Activated CD4-positive, CD25-positive, alpha-beta regulatory T cell treated with anti-CD3 and anti-CD28 coated beads, Interleukin-2, amount 50 U/mL, for 24 hours (primary cell): ENCODE data around the gene CENPX.
A peak's percentile ranks its signal among the peaks of the same experiment; 100 is the strongest.

ENCODE experiments used
- ATAC-seq, 2 donors: fragments of 150-1000 bp; cut with Tn5 transposase; one replicate each; pipeline ENCODE4 v1.10.0; 2021; ENCODE audit warnings: mild to moderate bottlenecking in 1 of 2, moderate library complexity in 1 of 2

Gene CENPX

DNA sequence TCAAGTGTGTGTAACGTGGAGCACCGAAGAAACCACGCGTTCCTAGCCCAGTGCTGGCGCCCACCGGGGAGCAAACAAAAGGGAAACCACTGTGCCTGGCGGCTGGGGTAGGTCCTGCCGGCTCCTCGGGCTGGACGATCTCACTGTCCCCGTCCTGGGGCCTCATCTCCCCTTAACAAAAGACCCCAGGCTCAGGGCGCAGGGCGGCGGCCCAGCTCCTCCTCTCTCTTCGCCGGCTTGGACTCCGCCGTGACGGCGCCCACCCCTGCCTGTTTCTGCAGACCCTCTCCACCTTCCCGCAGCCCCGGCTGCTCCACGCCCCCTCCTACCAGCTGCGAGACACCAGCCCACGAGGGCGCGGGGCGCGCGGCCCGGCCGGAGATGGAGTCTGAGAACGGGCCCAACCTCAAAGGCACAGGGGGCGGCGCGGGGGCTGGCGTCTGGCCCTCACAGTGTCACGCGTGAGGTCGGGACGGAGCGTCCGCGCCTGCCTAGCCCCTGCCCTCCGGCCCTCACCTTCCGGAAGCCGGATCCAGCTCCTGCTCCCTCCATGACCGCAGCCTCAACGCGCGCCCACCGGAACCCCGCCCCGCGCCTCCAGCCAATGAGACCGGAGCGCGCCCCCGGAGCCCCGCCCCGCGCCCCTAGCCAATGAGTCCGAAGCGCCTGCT lies at the start of gene CENPX:
Gene CENPX (minus strand): TSS at position 569 of the 671 bp plus-strand sequence. CDS start 17 bp downstream, at position 552.
- ATAC-seq, result no peak

GRCh38 chr17:82070611-82071010 lies 47.9 kb upstream of the CENPX start:
- ATAC-seq, result no peak

GRCh38 chr17:82065638-82066303 lies 43.1 kb upstream of the CENPX start, which contains the start of gene DUS1L:
DUS1L (minus strand) TSS chr17:82065804; CDS start chr17:82065059, 745 bp downstream.
- ATAC-seq, result peak; percentile 85 to 88

DNA sequence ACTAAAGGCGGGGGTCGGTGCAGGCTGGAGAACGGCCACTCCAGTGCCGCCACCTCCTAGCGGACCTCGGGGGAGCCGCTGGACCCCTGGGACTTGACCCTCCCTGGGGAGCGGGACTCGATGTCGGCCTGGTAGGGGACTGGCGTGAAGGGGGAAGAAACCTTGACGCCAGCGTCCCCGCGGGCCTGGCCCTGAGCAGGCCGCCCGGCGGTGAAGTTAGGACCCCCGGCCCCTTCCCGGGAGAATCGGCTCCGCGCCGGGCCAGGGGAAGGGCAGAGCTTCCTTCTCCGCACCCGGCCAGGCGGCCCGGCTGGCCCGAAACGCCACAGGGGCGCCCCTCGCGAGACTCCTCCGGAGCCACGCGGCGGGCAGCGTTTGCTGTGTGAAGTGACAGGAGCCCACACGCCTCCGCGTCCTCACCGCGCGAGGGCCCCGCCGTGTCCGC lies 42.5 kb upstream of the CENPX start:
- peak; percentile 50 to 51 for ATAC-seq

- ATAC-seq, result no peak
These were observed 41.9 kb upstream of the CENPX start for GRCh38 chr17:82064433-82065192.

DNA sequence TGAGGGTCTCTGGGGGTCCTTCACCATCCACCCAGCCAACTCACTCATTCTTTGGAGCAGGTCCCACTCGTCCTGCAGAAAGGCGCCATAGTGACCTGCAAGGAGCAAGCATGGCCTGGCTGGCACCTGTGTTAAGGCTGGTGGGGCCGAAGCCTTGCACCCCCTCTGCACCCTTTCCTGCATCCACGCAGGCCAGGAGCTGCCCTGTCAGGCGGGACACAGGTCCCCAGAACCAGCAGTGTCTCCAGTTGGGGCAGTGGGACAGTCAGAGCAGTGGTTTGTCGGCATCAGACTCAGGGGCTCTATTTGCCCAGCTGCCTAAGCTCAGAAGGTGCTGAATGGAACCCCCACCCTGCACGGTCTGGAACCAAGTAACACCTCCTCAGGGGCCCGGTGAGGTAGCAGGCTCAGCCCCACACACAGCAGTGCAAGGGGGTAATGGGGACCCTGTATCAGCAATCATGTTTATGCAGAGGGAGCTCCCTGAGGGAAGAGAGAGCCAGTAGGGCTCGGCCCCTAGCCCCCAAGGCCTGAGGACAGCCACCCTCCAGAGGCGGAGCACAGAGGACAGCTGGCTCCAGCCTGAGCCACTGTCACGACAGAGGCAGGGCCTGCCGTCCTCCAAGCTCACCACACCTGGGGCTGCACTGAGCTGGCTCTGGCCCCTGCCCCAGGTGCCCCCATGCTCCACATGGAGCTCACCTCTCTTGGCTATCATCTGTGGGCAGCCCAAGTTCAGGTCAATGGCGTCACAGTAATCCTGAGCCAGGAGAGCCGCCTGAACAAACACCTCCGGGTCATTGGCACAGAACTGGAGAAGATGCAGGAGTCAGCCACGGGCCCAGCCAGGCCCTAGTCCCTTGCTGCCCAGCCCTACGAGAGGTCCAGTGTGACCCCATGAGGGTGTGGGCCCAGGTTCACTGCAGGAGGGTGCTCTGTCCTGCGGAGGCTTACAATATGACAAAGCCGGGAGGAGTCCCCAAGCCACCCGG lies 41.0 kb upstream of the CENPX start:
- ATAC-seq, result no peak

DNA sequence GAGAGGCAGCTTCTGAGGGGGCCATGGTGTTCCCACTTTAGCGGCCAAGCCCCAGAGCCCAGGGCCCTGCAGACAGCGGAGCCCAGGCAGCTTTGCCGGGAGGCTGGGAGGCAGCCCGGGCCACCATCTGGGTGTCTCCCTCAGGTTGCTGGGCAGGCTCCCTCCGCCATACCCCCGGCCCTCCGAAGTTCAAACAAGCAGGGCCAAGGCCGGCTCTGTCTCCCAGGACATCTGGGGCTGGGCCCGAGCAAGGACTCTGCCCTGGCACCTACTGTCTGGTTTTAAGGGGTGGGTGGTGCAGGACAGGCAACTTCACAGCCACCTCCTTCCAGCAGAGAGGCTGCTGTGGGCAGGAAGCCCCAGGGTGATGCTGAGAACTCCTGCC lies 40.3 kb upstream of the CENPX start:
- ATAC-seq, result no peak

- no peak for ATAC-seq
These were observed 39.7 kb upstream of the CENPX start for GRCh38 chr17:82062076-82062983.

- no peak for ATAC-seq
These were observed 38.6 kb upstream of the CENPX start for GRCh38 chr17:82061047-82061925.

GRCh38 chr17:82060614-82061013 lies 37.9 kb upstream of the CENPX start:
- no peak for ATAC-seq

GRCh38 chr17:82060001-82060380 lies 37.3 kb upstream of the CENPX start:
- no peak for ATAC-seq

DNA sequence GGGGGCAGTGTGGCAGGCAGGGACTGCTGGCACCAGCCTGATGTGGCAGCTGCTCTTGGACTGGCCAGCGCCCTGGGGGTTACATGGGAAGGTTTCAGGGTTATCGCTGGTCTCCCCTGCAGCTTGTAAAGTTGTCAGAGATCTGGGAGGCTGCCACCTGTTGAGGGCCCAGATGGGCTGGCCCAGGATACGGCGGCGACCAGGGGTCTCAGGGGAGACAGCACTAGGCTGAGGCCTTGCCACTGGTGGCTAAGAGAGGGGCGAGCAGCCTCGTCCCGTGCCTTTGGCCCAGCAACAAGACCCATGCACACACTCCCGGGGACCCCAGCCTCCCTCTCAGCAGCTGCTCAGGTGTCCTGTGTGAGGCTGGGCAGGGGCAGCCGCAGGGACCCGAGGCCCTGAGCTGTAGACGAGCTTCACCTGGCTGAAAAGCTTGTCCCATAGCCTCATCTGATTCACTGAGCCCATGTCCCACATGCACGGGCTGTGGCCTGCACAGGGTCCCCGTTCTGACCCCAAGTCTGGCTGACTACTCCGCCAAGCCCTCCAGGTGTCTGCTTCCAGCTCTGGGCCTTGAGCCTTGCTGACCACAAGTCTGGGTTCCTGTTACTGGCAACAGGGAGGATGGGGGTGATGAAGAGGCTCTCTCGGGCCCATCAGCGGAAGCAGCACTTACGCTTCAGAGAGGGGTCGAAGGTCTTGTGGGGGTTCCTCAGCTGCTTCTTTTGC lies 36.8 kb upstream of the CENPX start:
- no peak for ATAC-seq

- ATAC-seq, result no peak
These were observed 36.2 kb upstream of the CENPX start for GRCh38 chr17:82058855-82059249.

DNA sequence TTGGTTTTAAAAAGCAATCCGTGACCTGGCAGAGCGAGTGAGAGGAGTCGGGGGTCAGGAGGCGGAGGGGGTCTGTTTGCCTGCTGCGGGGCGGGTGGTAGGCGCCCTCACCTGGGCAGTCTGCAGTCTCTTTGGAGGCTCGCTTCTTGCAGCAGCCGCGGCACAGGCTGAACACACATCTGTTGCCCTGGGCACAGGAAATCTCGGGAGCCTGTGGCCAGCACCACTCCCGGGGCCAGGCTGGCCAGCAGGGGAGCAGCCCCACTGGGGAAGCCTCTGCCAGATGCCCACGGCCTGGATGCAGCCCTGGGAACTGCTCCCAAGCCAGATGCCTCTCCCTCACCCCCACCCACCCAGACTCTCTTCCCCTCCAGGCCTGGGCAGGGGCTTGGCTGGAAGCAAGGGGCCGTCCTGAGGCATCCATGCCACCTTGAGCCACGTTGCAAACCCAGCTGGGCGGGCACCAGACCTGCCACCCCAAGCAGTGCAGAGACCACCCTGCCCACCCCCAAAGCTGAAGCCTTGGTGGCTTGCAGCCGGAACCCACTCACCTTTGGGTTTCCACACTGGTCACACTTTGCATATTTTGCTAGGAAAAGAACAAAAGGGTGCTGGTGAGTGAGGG lies 35.7 kb upstream of the CENPX start:
- ATAC-seq, result no peak

DNA sequence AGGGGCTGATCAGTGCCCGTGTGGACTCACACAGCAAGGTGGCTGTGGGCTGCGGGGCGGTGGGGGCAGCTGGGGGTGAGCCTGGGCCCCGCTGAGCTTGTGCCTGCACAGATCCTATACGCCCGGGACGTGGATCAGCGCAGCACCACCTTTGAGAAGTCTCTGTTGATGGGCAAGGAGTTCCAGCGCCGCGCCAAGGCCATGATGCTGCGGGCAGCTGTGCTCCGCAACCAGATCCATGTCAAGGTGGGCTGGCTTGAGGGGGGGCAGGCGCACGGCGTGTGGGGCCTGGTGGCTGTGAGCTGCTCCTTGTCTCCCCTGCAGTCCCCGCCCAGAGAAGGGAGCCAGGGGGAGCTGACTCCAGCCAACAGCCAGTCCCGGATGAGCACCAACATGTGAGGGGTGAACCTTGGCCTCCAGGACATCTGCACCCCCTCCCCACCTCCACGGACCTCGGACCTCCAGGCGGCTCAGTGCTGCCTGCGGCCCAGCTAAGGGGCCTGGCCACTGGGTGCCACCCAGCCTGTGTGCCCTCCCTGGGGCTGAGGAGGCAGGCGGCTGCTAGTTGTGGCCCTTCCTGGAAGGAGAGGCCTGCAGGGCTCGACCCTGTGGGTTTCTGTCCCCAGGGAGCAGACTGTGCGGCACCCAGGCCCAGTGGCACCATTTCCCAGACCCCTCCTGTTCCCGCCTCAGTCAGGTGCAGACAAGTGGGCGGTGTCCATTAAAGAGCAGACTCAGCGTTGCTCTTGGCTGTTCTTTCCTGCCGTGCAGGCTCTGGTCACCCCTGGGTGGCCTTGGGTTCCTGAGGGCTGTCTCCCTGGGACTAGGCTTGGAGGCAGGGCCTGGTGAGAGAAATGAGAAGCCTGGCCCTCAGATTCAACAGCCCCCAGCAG lies 34.3 kb upstream of the CENPX start:
- ATAC-seq, result no peak

DNA sequence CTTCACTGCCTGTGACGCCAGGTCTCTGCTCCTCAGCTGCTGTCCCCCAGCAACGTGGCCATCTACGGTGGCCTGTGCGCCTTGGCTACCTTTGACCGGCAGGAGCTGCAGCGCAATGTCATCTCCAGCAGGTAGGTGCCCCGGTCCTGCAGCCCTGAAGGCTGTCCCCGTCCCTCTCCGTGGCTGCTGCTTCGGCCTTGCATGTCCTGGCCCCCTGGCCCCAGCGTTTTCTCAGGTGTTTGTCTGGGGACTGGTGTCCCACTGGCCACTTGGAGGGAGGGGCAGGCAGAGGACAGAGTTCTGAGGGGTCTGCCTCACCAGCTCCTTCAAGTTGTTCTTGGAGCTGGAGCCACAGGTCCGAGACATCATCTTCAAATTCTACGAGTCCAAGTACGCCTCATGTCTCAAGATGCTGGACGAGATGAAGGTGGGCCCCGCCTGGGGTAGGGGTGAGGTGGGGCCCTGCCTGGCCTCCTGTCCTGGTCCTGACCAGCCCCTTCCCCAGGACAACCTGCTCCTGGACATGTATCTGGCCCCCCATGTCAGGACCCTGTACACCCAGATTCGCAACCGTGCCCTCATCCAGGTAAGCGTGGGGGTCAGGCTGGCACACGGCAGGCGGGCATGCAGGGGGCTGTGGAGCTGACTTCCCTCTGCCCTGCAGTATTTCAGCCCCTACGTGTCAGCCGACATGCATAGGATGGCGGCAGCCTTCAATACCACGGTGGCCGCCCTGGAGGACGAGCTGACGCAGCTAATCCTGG lies 33.5 kb upstream of the CENPX start:
- no peak for ATAC-seq
